HEK293 (cell line): ENCODE measurements around the gene SURF2.

Source experiments
- CTCF ChIP-seq: fragments of 450-650 bp; formaldehyde crosslinking; IDR thresholded peaks from 2 replicates; pipeline ENCODE4 v1.5.1; 2016; ENCODE audit warnings: missing biosample characterization, missing genetic modification characterization
- KLF10 ChIP-seq: fragments of 450-650 bp; IDR thresholded peaks from 2 replicates; pipeline ENCODE4 v1.5.1; 2018; ENCODE audit warnings: missing biosample characterization, mild to moderate bottlenecking, missing genetic modification characterization
- OSR2 ChIP-seq: fragments of 450-650 bp; formaldehyde crosslinking; IDR thresholded peaks from 2 replicates; pipeline ENCODE4 v1.5.1; 2016; ENCODE audit warnings: missing biosample characterization, missing genetic modification characterization
- OVOL3 ChIP-seq: fragments of 450-650 bp; formaldehyde crosslinking; IDR thresholded peaks from 2 replicates; pipeline ENCODE4 v1.5.1; 2016; ENCODE audit warnings: missing biosample characterization, missing genetic modification characterization
- PBX3 ChIP-seq: sonication (generic); formaldehyde crosslinking; IDR thresholded peaks from 2 replicates; pipeline ENCODE4 v1.8.1; 2022; ENCODE audit warnings: mild to moderate bottlenecking, moderate library complexity, missing genetic modification reagents
- RBAK ChIP-seq: fragments of 450-650 bp; formaldehyde crosslinking; IDR thresholded peaks from 2 replicates; pipeline ENCODE4 v1.5.1; 2016; ENCODE audit warnings: missing biosample characterization, missing genetic modification characterization
- ZBTB26 ChIP-seq: fragments of 450-650 bp; formaldehyde crosslinking; optimal IDR thresholded peaks from 2 replicates; pipeline ENCODE3; 2016; ENCODE audit warnings: missing biosample characterization, mild to moderate bottlenecking, missing genetic modification characterization
- ZBTB48 ChIP-seq: fragments of 450-650 bp; formaldehyde crosslinking; IDR thresholded peaks from 2 replicates; pipeline ENCODE4 v1.5.1; 2016; ENCODE audit warnings: missing biosample characterization, missing genetic modification characterization
- ZBTB7A ChIP-seq: fragments of 450-650 bp; formaldehyde crosslinking; IDR thresholded peaks from 2 replicates; pipeline ENCODE4 v1.5.1; 2016; ENCODE audit warnings: low read depth, missing biosample characterization, missing genetic modification characterization
- ZNF132 ChIP-seq: fragments of 450-650 bp; formaldehyde crosslinking; IDR thresholded peaks from 2 replicates; pipeline ENCODE4 v1.5.1; 2017; ENCODE audit warnings: missing biosample characterization, missing genetic modification characterization, borderline replicate concordance
- ZNF155 ChIP-seq: fragments of 450-650 bp; formaldehyde crosslinking; IDR thresholded peaks from 2 replicates; pipeline ENCODE4 v1.5.1; 2016; ENCODE audit warnings: missing biosample characterization, missing genetic modification characterization
- ZNF24 ChIP-seq: fragments of 450-650 bp; formaldehyde crosslinking; IDR thresholded peaks from 2 replicates; pipeline ENCODE4 v1.5.1; 2016; ENCODE audit warnings: missing biosample characterization, missing genetic modification characterization
- ZNF324 ChIP-seq: fragments of 450-650 bp; formaldehyde crosslinking; IDR thresholded peaks from 2 replicates; pipeline ENCODE4 v1.5.1; 2016; ENCODE audit warnings: missing biosample characterization, missing genetic modification characterization
- ZNF423 ChIP-seq: fragments of 450-650 bp; formaldehyde crosslinking; IDR thresholded peaks from 2 replicates; pipeline ENCODE4 v1.5.1; 2016; ENCODE audit warnings: missing biosample characterization, missing genetic modification characterization
- ZNF433 ChIP-seq: fragments of 450-650 bp; formaldehyde crosslinking; IDR thresholded peaks from 2 replicates; pipeline ENCODE4 v1.5.1; 2016; ENCODE audit warnings: missing biosample characterization, missing genetic modification characterization, low read depth
- ZNF501 ChIP-seq: fragments of 450-650 bp; formaldehyde crosslinking; IDR thresholded peaks from 2 replicates; pipeline ENCODE4 v1.5.1; 2016; ENCODE audit warnings: missing biosample characterization, missing genetic modification characterization
- ZNF555 ChIP-seq: fragments of 450-650 bp; formaldehyde crosslinking; conservative IDR thresholded peaks from 2 replicates; pipeline ENCODE4 v1.5.1; 2017; ENCODE audit warnings: missing biosample characterization, mild to moderate bottlenecking, missing genetic modification characterization, inconsistent platforms
- ZNF610 ChIP-seq: fragments of 450-650 bp; formaldehyde crosslinking; IDR thresholded peaks from 2 replicates; pipeline ENCODE4 v1.5.1; 2016; ENCODE audit warnings: missing biosample characterization, missing genetic modification characterization, borderline replicate concordance
- ZNF777 ChIP-seq: fragments of 450-650 bp; formaldehyde crosslinking; IDR thresholded peaks from 2 replicates; pipeline ENCODE4 v1.5.1; 2017; ENCODE audit warnings: missing biosample characterization, missing genetic modification characterization, borderline replicate concordance
- ZNF785 ChIP-seq: fragments of 450-650 bp; formaldehyde crosslinking; IDR thresholded peaks from 2 replicates; pipeline ENCODE4 v1.5.1; 2016; ENCODE audit warnings: missing biosample characterization, missing genetic modification characterization
- TF ChIP-seq, protein P1 (sequence below): fragments of 450-650 bp; formaldehyde crosslinking; conservative IDR thresholded peaks from 2 replicates; pipeline ENCODE4 v1.5.1; 2016; ENCODE audit warnings: low read depth, missing biosample characterization, missing genetic modification characterization
- TF ChIP-seq, protein P2 (sequence below): fragments of 450-650 bp; formaldehyde crosslinking; IDR thresholded peaks from 2 replicates; pipeline ENCODE4 v1.5.1; 2016; ENCODE audit warnings: missing biosample characterization, missing genetic modification characterization
- TF ChIP-seq, protein P3 (sequence below): fragments of 450-650 bp; formaldehyde crosslinking; IDR thresholded peaks from 2 replicates; pipeline ENCODE4 v1.5.1; 2016; ENCODE audit warnings: missing biosample characterization, missing genetic modification characterization

The SURF2 gene

GRCh38 chr9:133347985-133348717 is 8.2 kb upstream of the SURF2 start, which contains the start of the genes MED22 and RPL7A (continued):
- TF ChIP-seq, protein P1, sequence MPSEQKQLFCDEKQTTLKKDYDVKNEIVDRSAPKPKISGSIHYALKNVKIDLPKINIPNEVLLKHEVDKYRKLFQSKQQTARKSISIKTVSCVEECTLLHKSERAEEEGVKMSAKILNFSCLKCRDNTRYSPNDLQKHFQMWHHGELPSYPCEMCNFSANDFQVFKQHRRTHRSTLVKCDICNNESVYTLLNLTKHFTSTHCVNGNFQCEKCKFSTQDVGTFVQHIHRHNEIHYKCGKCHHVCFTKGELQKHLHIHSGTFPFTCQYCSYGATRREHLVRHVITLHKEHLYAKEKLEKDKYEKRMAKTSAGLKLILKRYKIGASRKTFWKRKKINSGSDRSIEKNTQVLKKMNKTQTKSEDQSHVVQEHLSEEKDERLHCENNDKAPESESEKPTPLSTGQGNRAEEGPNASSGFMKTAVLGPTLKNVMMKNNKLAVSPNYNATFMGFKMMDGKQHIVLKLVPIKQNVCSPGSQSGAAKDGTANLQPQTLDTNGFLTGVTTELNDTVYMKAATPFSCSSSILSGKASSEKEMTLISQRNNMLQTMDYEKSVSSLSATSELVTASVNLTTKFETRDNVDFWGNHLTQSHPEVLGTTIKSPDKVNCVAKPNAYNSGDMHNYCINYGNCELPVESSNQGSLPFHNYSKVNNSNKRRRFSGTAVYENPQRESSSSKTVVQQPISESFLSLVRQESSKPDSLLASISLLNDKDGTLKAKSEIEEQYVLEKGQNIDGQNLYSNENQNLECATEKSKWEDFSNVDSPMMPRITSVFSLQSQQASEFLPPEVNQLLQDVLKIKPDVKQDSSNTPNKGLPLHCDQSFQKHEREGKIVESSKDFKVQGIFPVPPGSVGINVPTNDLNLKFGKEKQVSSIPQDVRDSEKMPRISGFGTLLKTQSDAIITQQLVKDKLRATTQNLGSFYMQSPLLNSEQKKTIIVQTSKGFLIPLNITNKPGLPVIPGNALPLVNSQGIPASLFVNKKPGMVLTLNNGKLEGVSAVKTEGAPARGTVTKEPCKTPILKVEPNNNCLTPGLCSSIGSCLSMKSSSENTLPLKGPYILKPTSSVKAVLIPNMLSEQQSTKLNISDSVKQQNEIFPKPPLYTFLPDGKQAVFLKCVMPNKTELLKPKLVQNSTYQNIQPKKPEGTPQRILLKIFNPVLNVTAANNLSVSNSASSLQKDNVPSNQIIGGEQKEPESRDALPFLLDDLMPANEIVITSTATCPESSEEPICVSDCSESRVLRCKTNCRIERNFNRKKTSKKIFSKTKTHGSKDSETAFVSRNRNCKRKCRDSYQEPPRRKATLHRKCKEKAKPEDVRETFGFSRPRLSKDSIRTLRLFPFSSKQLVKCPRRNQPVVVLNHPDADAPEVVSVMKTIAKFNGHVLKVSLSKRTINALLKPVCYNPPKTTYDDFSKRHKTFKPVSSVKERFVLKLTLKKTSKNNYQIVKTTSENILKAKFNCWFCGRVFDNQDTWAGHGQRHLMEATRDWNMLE (tag by site-specific recombination) = no peak
- no peak for TF ChIP-seq ZNF785 (tag by site-specific recombination)
- TF ChIP-seq ZNF433 (tag by site-specific recombination) = no peak
- no peak for TF ChIP-seq ZNF423 (tag by site-specific recombination)
- peak; percentile 90; the same call in 1 of the 2 replicates for TF ChIP-seq ZNF324 (tag by site-specific recombination)
- TF ChIP-seq OVOL3 (tag by site-specific recombination) = 0 out of 2 replicates have a peak, but pooled peaks have one; percentile 39
- TF ChIP-seq ZNF501 (tag by site-specific recombination) = peak; percentile 91
- TF ChIP-seq, protein P2, sequence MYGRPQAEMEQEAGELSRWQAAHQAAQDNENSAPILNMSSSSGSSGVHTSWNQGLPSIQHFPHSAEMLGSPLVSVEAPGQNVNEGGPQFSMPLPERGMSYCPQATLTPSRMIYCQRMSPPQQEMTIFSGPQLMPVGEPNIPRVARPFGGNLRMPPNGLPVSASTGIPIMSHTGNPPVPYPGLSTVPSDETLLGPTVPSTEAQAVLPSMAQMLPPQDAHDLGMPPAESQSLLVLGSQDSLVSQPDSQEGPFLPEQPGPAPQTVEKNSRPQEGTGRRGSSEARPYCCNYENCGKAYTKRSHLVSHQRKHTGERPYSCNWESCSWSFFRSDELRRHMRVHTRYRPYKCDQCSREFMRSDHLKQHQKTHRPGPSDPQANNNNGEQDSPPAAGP (tag by site-specific recombination) = peak; percentile 93; the same call in 1 of the 2 replicates
- TF ChIP-seq, protein P3, sequence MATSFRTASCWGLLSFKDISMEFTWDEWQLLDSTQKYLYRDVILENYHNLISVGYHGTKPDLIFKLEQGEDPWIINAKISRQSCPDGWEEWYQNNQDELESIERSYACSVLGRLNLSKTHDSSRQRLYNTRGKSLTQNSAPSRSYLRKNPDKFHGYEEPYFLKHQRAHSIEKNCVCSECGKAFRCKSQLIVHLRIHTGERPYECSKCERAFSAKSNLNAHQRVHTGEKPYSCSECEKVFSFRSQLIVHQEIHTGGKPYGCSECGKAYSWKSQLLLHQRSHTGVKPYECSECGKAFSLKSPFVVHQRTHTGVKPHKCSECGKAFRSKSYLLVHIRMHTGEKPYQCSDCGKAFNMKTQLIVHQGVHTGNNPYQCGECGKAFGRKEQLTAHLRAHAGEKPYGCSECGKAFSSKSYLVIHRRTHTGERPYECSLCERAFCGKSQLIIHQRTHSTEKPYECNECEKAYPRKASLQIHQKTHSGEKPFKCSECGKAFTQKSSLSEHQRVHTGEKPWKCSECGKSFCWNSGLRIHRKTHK = no peak
- TF ChIP-seq ZNF555 (tag by site-specific recombination) = no peak
- no peak for TF ChIP-seq RBAK (tag by site-specific recombination)
- TF ChIP-seq ZNF610 (tag by site-specific recombination) = 0 out of 2 replicates have a peak, but pooled peaks have one; percentile 48
- peak; percentile 64; the same call in 1 of the 2 replicates for TF ChIP-seq ZBTB7A (tag by site-specific recombination)
- TF ChIP-seq ZNF777 (tag by site-specific recombination) = no peak
- TF ChIP-seq ZNF132 (tag by site-specific recombination) = no peak
- TF ChIP-seq ZBTB48 (tag by site-specific recombination) = no peak
- TF ChIP-seq CTCF (tag by site-specific recombination) = peak; percentile 58; the same call in 1 of the 2 replicates
- 0 out of 2 replicates have a peak, but pooled peaks have one; percentile 71 for TF ChIP-seq KLF10 (tag by site-specific recombination)
- peak; percentile 64 for TF ChIP-seq ZNF24 (tag by site-specific recombination)
- peak; percentile 45 for TF ChIP-seq ZBTB26
- no peak; the same call in 1 of the 2 replicates for TF ChIP-seq PBX3 (CRISPR knock-in tag)
- TF ChIP-seq OSR2 = no peak
- no peak for TF ChIP-seq ZNF155 (tag by site-specific recombination)
